Gastroesophageal sphincter (tissue), 3 donors: Measurements from ENCODE around the gene KRT38.

Experiments used
- CTCF ChIP-seq, 4 experiments: fragments of 200-600 bp in 2 of 4; fragments of 450-650 bp in 2 of 4; sonication (generic) in 1 of 4; IDR thresholded peaks; one replicate each; pipeline ENCODE4 v1.5.1; 2017 to 2019; ENCODE audit warnings: antibody characterized with exemption in 4 of 4, mild to moderate bottlenecking in 2 of 4, moderate library complexity in 2 of 4
- EP300 ChIP-seq: sonication (generic); formaldehyde crosslinking; IDR thresholded peaks from one replicate; pipeline ENCODE4 v1.6.1; 2017; ENCODE audit warnings: antibody characterized with exemption, mild to moderate bottlenecking
- POLR2A ChIP-seq, 2 donors: fragments of 450-650 bp; IDR thresholded peaks; one replicate each; pipeline ENCODE4 v1.6.1; 2017; ENCODE audit warnings: antibody characterized with exemption in 2 of 2, mild to moderate bottlenecking in 2 of 2, moderate library complexity in 1 of 2
- POLR2AphosphoS5 ChIP-seq: sonication (generic); formaldehyde crosslinking; IDR thresholded peaks from one replicate; pipeline ENCODE4 v1.6.1; 2017; ENCODE audit warnings: antibody characterized with exemption

- TF ChIP-seq CTCF (IDR thresholded peaks at IDR 0.05) (no peak), POLR2AphosphoS5 (no peak), POLR2A (IDR thresholded peaks at IDR 0.05) (no peak), EP300 (no peak)
Observed at GRCh38 chr17:41457676-41458075, 16.9 kb upstream of the KRT38 start.
